Coronary artery (tissue), 2 donors: ENCODE measurements around the gene PPARG.

Experiments used
- DNase-seq: peaks from one replicate; pipeline ENCODE4 v3.0.0-alpha.2; 2017; ENCODE audit warnings: low spot score
- H3K27ac ChIP-seq, 2 donors: fragments of 200-600 bp; sonication (generic); one replicate each; pipeline ENCODE4 v1.5.1; 2016 to 2019
- H3K4me3 ChIP-seq: fragments of 200-600 bp; sonication (generic); 2 replicates; pipeline ENCODE4 v1.5.1; 2016; ENCODE audit warnings: mild to moderate bottlenecking, moderate library complexity
- CTCF ChIP-seq: fragments of 200-600 bp; sonication (generic); IDR thresholded peaks from one replicate; pipeline ENCODE4 v1.5.1; 2019; ENCODE audit warnings: antibody characterized with exemption

Gene PPARG

GRCh38 chr3:12309716-12310115 is 20.8 kb downstream of the PPARG start:
- no peak for DNase-seq
- no peak overlapping the region for H3K4me3 ChIP-seq
- TF ChIP-seq CTCF, result no peak

GRCh38 chr3:12312010-12312409 is 23.1 kb downstream of the PPARG start:
- no peak overlapping the region for H3K27ac ChIP-seq
- TF ChIP-seq CTCF, result no peak
- H3K4me3 ChIP-seq, result no peak overlapping the region
- DNase-seq, result no peak

More at GRCh38 chr3:12309716-12310115, 20.8 kb downstream of the PPARG start:
- H3K27ac ChIP-seq, result no peak overlapping the region

- H3K27ac ChIP-seq, result no peak overlapping the region
- no peak overlapping the region for H3K4me3 ChIP-seq
- no peak for TF ChIP-seq CTCF
- DNase-seq, result no peak
Observed at GRCh38 chr3:12313519-12313918, 24.6 kb downstream of the PPARG start.

- H3K4me3 ChIP-seq, result no peak overlapping the region
- no peak for DNase-seq
- H3K27ac ChIP-seq, result no peak overlapping the region
- no peak for TF ChIP-seq CTCF
Observed at GRCh38 chr3:12316253-12316652, 27.4 kb downstream of the PPARG start.

GRCh38 chr3:12316729-12317351 is 28.0 kb downstream of the PPARG start:
- no peak for TF ChIP-seq CTCF
- Histone ChIP-seq H3K27ac (no peak overlapping the region), H3K4me3 (no peak overlapping the region)
- no peak for DNase-seq

- TF ChIP-seq CTCF, result no peak
- DNase-seq, result no peak
- Histone ChIP-seq H3K27ac (no peak overlapping the region), H3K4me3 (no peak overlapping the region)
Observed at GRCh38 chr3:12317914-12318313, 29.0 kb downstream of the PPARG start.

GRCh38 chr3:12318758-12319621 is 30.1 kb downstream of the PPARG start:
- Histone ChIP-seq H3K27ac (no peak overlapping the region), H3K4me3 (no peak overlapping the region)
- no peak for DNase-seq
- TF ChIP-seq CTCF, result no peak
